Smooth muscle cell of the brain vasculature (primary cell): Measurements from ENCODE around the gene TCAF1.

Experiments used
- DNase-seq: peaks from one replicate; pipeline ENCODE4 v3.0.0-alpha.2; 2012; ENCODE audit warnings: low read depth, low spot score

The TCAF1 gene

GRCh38 chr7:143901668-143902331 lies at the start of gene TCAF1:
Gene TCAF1, minus strand, starts transcription at chr7:143902176. Its CDS starts 25,568 bp downstream, at chr7:143876608.
- peak; percentile 88 for DNase-seq

GRCh38 chr7:143948733-143949132 lies 46.8 kb upstream of the TCAF1 start:
- DNase-seq: no peak

GRCh38 chr7:143947111-143947510 lies 45.1 kb upstream of the TCAF1 start:
- DNase-seq: no peak

GRCh38 chr7:143945423-143945822 lies 43.4 kb upstream of the TCAF1 start:
- no peak for DNase-seq

- DNase-seq: no peak
Measured at GRCh38 chr7:143938379-143939243, 36.6 kb upstream of the TCAF1 start.

- no peak for DNase-seq
Measured at GRCh38 chr7:143936087-143937009, 34.4 kb upstream of the TCAF1 start.

GRCh38 chr7:143934526-143935325 lies 32.8 kb upstream of the TCAF1 start, which contains the start of gene OR2F2:
Gene OR2F2, plus strand, starts transcription at chr7:143935233. Its CDS starts 0 bp downstream, at chr7:143935233.
- no peak for DNase-seq

- DNase-seq: no peak
Measured at GRCh38 chr7:143931739-143932138, 29.8 kb upstream of the TCAF1 start.

GRCh38 chr7:143929224-143929920 lies 27.4 kb upstream of the TCAF1 start:
- DNase-seq: no peak

- no peak for DNase-seq
Measured at GRCh38 chr7:143924851-143925250, 22.9 kb upstream of the TCAF1 start.

- DNase-seq: no peak
Measured at GRCh38 chr7:143914938-143915652, 13.1 kb upstream of the TCAF1 start.

- no peak for DNase-seq
Measured at GRCh38 chr7:143913945-143914615, 12.1 kb upstream of the TCAF1 start.

- DNase-seq: no peak
Measured at GRCh38 chr7:143910473-143911248, 8.7 kb upstream of the TCAF1 start.

- no peak for DNase-seq
Measured at GRCh38 chr7:143909863-143910262, 7.9 kb upstream of the TCAF1 start.

- no peak for DNase-seq
Measured at GRCh38 chr7:143908120-143908519, 6.1 kb upstream of the TCAF1 start.

- DNase-seq: no peak
Measured at GRCh38 chr7:143906895-143907294, 4.9 kb upstream of the TCAF1 start.

- no peak for DNase-seq
Measured at GRCh38 chr7:143906151-143906550, 4.2 kb upstream of the TCAF1 start.

- no peak for DNase-seq
Measured at GRCh38 chr7:143905509-143905908, 3.5 kb upstream of the TCAF1 start.
